H1 (cell line): ENCODE data around the gene NPSR1. TPM values are rescaled to one million over a fixed set of nuclear protein-coding genes. Genes with fewer than 3 reads are reported as not detected.

Experiments
- BACH1 ChIP-seq: IDR thresholded peaks from 2 replicates; pipeline ENCODE4 v1.6.1; 2012; ENCODE audit warnings: low read length, improper control_type of control experiment
- CTBP2 ChIP-seq: IDR thresholded peaks from 2 replicates; pipeline ENCODE4 v1.7.0; 2011; ENCODE audit warnings: borderline replicate concordance, mild to moderate bottlenecking, moderate library complexity, mixed read lengths, low read length; ENCODE audit not compliant: insufficient read depth, insufficient read length
- EZH2 ChIP-seq: fragments of 200-600 bp; sonication (generic); IDR thresholded peaks from 2 replicates; pipeline ENCODE4 v1.7.1; 2012; ENCODE audit warnings: low read depth, mild to moderate bottlenecking, moderate library complexity, low read length, inconsistent platforms; ENCODE audit not compliant: severe bottlenecking
- GTF2F1 ChIP-seq: IDR thresholded peaks from 2 replicates; pipeline ENCODE4 v1.6.1; 2012; ENCODE audit warnings: low read depth, low read length, improper control_type of control experiment, borderline replicate concordance
- JUND ChIP-seq: IDR thresholded peaks from 2 replicates; pipeline ENCODE4 v1.6.1; 2011; ENCODE audit warnings: mild to moderate bottlenecking, improper control_type of control experiment, low read length
- SAP30 ChIP-seq: fragments of 300-600 bp; sonication (generic); IDR thresholded peaks from 2 replicates; pipeline ENCODE4 v1.7.1; 2012; ENCODE audit warnings: low read length, moderate library complexity, mild to moderate bottlenecking, inconsistent platforms; ENCODE audit not compliant: insufficient read depth, insufficient replicate concordance
- SIRT6 ChIP-seq: IDR thresholded peaks from one replicate; pipeline ENCODE4 v1.7.1; 2012; ENCODE audit warnings: low read length, inconsistent platforms
- TAF7 ChIP-seq: optimal IDR thresholded peaks from 2 replicates; pipeline ENCODE3; 2011; ENCODE audit warnings: low read depth, mild to moderate bottlenecking, inconsistent platforms, low read length, moderate library complexity, borderline replicate concordance
- polyA plus RNA-seq, 7 experiments: library from polyadenylated mRNA; depleted of rRNA in 3 of 7; stranded (reverse) in 5 of 7; unstranded in 2 of 7; fragments of >200 nt in 5 of 7; fragments of 200-250 nt in 2 of 7; gene quantifications; 1 replicate in 5 of 7; 2 replicates in 1 of 7; 4 replicates in 1 of 7; pipeline versions ENCODE4 v1.2.1 to v1.2.3, GENCODE V29; 2011 to 2013; ENCODE audit warnings: missing spikeins in 2 of 7, mixed read lengths in 2 of 7
- total RNA-seq: library from RNA; stranded (reverse); fragmentation: NEBNext Ultra II Directional; extraction: Animal tissue kit (Norgen Biotek cat#: 25700); gene quantifications from 2 replicates; pipeline ENCODE4 v1.2.1, GENCODE V29; 2021
- TF ChIP-seq, protein P1 (sequence below): fragments of 300-600 bp; sonication (generic); IDR thresholded peaks from 2 replicates; pipeline ENCODE4 v1.7.1; 2012; ENCODE audit warnings: low read length, moderate library complexity, mild to moderate bottlenecking, inconsistent platforms; ENCODE audit not compliant: insufficient replicate concordance

Gene NPSR1
- total and polyA plus RNA-seq, 2 of the 8 experiments (the other 6 are each of a cell fraction or from before 2014, with no cell fraction given) = not detected

DNA sequence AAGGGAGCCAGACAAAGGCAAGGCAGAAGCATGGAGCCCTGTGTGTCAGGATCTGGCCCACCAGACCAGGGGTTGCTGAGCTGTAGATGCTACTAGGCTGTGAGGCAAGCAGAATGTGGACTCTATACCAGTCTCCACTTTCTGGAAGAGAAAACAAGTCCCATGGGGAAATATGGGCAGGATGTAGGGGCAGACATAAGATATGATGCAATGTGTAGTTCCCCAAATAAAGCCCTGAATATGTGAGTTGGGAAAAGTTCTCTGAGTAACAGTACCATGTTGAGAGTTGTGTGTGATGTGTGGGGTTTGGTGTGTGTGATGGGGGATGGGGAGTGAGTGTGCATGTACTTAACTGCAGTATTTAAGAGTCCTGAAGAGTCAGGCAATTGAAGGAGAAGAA, 62.3 kb downstream of the NPSR1 start (continued):
- TF ChIP-seq, protein P1, sequence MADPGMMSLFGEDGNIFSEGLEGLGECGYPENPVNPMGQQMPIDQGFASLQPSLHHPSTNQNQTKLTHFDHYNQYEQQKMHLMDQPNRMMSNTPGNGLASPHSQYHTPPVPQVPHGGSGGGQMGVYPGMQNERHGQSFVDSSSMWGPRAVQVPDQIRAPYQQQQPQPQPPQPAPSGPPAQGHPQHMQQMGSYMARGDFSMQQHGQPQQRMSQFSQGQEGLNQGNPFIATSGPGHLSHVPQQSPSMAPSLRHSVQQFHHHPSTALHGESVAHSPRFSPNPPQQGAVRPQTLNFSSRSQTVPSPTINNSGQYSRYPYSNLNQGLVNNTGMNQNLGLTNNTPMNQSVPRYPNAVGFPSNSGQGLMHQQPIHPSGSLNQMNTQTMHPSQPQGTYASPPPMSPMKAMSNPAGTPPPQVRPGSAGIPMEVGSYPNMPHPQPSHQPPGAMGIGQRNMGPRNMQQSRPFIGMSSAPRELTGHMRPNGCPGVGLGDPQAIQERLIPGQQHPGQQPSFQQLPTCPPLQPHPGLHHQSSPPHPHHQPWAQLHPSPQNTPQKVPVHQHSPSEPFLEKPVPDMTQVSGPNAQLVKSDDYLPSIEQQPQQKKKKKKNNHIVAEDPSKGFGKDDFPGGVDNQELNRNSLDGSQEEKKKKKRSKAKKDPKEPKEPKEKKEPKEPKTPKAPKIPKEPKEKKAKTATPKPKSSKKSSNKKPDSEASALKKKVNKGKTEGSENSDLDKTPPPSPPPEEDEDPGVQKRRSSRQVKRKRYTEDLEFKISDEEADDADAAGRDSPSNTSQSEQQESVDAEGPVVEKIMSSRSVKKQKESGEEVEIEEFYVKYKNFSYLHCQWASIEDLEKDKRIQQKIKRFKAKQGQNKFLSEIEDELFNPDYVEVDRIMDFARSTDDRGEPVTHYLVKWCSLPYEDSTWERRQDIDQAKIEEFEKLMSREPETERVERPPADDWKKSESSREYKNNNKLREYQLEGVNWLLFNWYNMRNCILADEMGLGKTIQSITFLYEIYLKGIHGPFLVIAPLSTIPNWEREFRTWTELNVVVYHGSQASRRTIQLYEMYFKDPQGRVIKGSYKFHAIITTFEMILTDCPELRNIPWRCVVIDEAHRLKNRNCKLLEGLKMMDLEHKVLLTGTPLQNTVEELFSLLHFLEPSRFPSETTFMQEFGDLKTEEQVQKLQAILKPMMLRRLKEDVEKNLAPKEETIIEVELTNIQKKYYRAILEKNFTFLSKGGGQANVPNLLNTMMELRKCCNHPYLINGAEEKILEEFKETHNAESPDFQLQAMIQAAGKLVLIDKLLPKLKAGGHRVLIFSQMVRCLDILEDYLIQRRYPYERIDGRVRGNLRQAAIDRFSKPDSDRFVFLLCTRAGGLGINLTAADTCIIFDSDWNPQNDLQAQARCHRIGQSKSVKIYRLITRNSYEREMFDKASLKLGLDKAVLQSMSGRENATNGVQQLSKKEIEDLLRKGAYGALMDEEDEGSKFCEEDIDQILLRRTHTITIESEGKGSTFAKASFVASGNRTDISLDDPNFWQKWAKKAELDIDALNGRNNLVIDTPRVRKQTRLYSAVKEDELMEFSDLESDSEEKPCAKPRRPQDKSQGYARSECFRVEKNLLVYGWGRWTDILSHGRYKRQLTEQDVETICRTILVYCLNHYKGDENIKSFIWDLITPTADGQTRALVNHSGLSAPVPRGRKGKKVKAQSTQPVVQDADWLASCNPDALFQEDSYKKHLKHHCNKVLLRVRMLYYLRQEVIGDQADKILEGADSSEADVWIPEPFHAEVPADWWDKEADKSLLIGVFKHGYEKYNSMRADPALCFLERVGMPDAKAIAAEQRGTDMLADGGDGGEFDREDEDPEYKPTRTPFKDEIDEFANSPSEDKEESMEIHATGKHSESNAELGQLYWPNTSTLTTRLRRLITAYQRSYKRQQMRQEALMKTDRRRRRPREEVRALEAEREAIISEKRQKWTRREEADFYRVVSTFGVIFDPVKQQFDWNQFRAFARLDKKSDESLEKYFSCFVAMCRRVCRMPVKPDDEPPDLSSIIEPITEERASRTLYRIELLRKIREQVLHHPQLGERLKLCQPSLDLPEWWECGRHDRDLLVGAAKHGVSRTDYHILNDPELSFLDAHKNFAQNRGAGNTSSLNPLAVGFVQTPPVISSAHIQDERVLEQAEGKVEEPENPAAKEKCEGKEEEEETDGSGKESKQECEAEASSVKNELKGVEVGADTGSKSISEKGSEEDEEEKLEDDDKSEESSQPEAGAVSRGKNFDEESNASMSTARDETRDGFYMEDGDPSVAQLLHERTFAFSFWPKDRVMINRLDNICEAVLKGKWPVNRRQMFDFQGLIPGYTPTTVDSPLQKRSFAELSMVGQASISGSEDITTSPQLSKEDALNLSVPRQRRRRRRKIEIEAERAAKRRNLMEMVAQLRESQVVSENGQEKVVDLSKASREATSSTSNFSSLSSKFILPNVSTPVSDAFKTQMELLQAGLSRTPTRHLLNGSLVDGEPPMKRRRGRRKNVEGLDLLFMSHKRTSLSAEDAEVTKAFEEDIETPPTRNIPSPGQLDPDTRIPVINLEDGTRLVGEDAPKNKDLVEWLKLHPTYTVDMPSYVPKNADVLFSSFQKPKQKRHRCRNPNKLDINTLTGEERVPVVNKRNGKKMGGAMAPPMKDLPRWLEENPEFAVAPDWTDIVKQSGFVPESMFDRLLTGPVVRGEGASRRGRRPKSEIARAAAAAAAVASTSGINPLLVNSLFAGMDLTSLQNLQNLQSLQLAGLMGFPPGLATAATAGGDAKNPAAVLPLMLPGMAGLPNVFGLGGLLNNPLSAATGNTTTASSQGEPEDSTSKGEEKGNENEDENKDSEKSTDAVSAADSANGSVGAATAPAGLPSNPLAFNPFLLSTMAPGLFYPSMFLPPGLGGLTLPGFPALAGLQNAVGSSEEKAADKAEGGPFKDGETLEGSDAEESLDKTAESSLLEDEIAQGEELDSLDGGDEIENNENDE = no peak
- TF ChIP-seq EZH2 (no peak), BACH1 (no peak), SIRT6 (no peak), JUND (no peak), CTBP2 (no peak), GTF2F1 (no peak), SAP30 (no peak), TAF7 (no peak)
